ENCODE results near the gene DRAXIN.

DNA sequence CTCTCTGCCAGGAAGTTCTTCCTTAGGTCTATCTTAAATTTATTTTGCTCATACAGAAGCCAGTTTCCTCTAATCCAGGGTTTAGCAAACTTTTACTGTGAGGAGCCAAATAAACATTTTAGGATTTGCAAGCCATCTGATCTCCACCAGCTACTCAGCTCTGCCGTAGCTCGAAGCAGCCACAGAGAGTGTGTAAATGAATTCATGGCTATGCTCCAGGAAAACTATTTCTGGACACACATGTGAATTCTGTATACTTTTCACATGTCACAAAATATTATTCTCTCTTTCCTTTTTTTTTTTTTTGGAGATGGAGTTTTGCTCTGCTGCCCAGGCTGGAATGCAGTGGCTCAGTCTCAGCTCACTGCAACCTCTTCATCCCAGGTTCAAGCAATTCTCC, 31.0 kb downstream of the DRAXIN start:
- TF ChIP-seq, protein P1, sequence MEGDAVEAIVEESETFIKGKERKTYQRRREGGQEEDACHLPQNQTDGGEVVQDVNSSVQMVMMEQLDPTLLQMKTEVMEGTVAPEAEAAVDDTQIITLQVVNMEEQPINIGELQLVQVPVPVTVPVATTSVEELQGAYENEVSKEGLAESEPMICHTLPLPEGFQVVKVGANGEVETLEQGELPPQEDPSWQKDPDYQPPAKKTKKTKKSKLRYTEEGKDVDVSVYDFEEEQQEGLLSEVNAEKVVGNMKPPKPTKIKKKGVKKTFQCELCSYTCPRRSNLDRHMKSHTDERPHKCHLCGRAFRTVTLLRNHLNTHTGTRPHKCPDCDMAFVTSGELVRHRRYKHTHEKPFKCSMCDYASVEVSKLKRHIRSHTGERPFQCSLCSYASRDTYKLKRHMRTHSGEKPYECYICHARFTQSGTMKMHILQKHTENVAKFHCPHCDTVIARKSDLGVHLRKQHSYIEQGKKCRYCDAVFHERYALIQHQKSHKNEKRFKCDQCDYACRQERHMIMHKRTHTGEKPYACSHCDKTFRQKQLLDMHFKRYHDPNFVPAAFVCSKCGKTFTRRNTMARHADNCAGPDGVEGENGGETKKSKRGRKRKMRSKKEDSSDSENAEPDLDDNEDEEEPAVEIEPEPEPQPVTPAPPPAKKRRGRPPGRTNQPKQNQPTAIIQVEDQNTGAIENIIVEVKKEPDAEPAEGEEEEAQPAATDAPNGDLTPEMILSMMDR (IDR thresholded peaks at IDR 0.05), result no peak
- TF ChIP-seq, protein P2, sequence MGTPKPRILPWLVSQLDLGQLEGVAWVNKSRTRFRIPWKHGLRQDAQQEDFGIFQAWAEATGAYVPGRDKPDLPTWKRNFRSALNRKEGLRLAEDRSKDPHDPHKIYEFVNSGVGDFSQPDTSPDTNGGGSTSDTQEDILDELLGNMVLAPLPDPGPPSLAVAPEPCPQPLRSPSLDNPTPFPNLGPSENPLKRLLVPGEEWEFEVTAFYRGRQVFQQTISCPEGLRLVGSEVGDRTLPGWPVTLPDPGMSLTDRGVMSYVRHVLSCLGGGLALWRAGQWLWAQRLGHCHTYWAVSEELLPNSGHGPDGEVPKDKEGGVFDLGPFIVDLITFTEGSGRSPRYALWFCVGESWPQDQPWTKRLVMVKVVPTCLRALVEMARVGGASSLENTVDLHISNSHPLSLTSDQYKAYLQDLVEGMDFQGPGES (IDR thresholded peaks at IDR 0.05; ENCODE audit: low read depth, low read length), result no peak
- TF ChIP-seq NFIC (IDR thresholded peaks at IDR 0.05; ENCODE audit: borderline replicate concordance) (no peak), SMC3 (IDR thresholded peaks at IDR 0.05; ENCODE audit: low read depth, low read length) (no peak), FOXM1 (IDR thresholded peaks at IDR 0.05; ENCODE audit: low read depth) (no peak), YY1 (IDR thresholded peaks at IDR 0.05; ENCODE audit: low read depth) (no peak), GATA2 (CRISPR knock-in tag; IDR thresholded peaks at IDR 0.05) (no peak)

Measured in SK-N-SH (cell line).